ENCODE data around the gene EHF.

DNA sequence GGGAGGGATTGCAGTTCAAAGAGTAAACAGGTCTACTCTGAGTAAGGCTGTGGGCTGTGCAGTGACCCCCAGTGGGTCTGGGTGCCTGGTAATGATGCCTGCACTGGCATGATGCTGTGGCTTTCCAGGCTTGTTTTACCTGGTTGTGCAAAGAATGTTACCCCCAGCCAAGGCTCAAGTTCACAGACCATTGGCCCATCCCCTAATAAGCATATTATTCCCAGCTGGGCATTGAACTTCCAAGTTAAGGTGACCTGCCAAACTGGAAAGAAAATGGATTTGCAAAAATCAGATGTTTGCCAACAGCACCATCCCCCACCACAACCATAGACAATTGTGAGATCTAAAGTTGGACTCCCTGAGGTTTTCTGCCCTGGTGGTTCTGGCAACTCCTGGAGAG lies 7.9 kb upstream of the EHF start:
- TF ChIP-seq, protein P1, sequence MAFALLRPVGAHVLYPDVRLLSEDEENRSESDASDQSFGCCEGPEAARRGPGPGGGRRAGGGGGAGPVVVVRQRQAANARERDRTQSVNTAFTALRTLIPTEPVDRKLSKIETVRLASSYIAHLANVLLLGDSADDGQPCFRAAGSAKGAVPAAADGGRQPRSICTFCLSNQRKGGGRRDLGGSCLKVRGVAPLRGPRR (CRISPR knock-in tag; IDR thresholded peaks at IDR 0.05) = no peak
- TF ChIP-seq POLR2A (conservative IDR thresholded peaks at IDR 0.05) (no peak), TAF1 (IDR thresholded peaks at IDR 0.05; ENCODE audit: control insufficient read depth, extremely low read depth, insufficient read depth, low read length, severe bottlenecking) (no peak), RFX1 (IDR thresholded peaks at IDR 0.05) (no peak), KLF1 (tag; IDR thresholded peaks at IDR 0.05) (no peak), FOXJ3 (CRISPR knock-in tag; IDR thresholded peaks at IDR 0.05) (no peak), TEAD2 (tag; IDR thresholded peaks at IDR 0.05) (no peak), YY1 (IDR thresholded peaks at IDR 0.05; ENCODE audit: borderline replicate concordance in 1 of 3, control insufficient read depth in 1 of 3, extremely low read depth in 1 of 3, insufficient read depth in 3 of 3, insufficient read length in 1 of 3, insufficient replicate concordance in 2 of 3, low read depth in 1 of 3, low read length in 2 of 3) (no peak), EP300 (IDR thresholded peaks at IDR 0.05; ENCODE audit: low read length) (no peak)
- TF ChIP-seq, protein P2, sequence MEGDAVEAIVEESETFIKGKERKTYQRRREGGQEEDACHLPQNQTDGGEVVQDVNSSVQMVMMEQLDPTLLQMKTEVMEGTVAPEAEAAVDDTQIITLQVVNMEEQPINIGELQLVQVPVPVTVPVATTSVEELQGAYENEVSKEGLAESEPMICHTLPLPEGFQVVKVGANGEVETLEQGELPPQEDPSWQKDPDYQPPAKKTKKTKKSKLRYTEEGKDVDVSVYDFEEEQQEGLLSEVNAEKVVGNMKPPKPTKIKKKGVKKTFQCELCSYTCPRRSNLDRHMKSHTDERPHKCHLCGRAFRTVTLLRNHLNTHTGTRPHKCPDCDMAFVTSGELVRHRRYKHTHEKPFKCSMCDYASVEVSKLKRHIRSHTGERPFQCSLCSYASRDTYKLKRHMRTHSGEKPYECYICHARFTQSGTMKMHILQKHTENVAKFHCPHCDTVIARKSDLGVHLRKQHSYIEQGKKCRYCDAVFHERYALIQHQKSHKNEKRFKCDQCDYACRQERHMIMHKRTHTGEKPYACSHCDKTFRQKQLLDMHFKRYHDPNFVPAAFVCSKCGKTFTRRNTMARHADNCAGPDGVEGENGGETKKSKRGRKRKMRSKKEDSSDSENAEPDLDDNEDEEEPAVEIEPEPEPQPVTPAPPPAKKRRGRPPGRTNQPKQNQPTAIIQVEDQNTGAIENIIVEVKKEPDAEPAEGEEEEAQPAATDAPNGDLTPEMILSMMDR (IDR thresholded peaks at IDR 0.05 in 2 of 3, conservative IDR thresholded peaks at IDR 0.05 in 1 of 3; ENCODE audit: insufficient read depth in 2 of 3, low read depth in 1 of 3, low read length in 3 of 3) = no peak
- TF ChIP-seq, protein P3, sequence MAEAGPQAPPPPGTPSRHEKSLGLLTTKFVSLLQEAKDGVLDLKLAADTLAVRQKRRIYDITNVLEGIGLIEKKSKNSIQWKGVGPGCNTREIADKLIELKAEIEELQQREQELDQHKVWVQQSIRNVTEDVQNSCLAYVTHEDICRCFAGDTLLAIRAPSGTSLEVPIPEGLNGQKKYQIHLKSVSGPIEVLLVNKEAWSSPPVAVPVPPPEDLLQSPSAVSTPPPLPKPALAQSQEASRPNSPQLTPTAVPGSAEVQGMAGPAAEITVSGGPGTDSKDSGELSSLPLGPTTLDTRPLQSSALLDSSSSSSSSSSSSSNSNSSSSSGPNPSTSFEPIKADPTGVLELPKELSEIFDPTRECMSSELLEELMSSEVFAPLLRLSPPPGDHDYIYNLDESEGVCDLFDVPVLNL (CRISPR knock-in tag; IDR thresholded peaks at IDR 0.05; ENCODE audit: low read depth) = no peak
- TF ChIP-seq, protein P4, sequence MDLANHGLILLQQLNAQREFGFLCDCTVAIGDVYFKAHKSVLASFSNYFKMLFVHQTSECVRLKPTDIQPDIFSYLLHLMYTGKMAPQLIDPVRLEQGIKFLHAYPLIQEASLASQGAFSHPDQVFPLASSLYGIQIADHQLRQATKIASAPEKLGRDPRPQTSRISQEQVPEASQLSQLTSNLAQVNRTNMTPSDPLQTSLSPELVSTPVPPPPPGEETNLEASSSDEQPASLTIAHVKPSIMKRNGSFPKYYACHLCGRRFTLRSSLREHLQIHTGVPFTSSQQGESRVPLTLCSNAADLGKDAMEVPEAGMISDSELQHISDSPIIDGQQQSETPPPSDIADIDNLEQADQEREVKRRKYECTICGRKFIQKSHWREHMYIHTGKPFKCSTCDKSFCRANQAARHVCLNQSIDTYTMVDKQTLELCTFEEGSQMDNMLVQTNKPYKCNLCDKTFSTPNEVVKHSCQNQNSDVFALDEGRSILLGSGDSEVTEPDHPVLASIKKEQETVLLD (IDR thresholded peaks at IDR 0.05) = no peak
- TF ChIP-seq, protein P5, sequence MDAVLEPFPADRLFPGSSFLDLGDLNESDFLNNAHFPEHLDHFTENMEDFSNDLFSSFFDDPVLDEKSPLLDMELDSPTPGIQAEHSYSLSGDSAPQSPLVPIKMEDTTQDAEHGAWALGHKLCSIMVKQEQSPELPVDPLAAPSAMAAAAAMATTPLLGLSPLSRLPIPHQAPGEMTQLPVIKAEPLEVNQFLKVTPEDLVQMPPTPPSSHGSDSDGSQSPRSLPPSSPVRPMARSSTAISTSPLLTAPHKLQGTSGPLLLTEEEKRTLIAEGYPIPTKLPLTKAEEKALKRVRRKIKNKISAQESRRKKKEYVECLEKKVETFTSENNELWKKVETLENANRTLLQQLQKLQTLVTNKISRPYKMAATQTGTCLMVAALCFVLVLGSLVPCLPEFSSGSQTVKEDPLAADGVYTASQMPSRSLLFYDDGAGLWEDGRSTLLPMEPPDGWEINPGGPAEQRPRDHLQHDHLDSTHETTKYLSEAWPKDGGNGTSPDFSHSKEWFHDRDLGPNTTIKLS (IDR thresholded peaks at IDR 0.05; ENCODE audit: borderline replicate concordance, low read depth) = no peak
- TF ChIP-seq, protein P6, sequence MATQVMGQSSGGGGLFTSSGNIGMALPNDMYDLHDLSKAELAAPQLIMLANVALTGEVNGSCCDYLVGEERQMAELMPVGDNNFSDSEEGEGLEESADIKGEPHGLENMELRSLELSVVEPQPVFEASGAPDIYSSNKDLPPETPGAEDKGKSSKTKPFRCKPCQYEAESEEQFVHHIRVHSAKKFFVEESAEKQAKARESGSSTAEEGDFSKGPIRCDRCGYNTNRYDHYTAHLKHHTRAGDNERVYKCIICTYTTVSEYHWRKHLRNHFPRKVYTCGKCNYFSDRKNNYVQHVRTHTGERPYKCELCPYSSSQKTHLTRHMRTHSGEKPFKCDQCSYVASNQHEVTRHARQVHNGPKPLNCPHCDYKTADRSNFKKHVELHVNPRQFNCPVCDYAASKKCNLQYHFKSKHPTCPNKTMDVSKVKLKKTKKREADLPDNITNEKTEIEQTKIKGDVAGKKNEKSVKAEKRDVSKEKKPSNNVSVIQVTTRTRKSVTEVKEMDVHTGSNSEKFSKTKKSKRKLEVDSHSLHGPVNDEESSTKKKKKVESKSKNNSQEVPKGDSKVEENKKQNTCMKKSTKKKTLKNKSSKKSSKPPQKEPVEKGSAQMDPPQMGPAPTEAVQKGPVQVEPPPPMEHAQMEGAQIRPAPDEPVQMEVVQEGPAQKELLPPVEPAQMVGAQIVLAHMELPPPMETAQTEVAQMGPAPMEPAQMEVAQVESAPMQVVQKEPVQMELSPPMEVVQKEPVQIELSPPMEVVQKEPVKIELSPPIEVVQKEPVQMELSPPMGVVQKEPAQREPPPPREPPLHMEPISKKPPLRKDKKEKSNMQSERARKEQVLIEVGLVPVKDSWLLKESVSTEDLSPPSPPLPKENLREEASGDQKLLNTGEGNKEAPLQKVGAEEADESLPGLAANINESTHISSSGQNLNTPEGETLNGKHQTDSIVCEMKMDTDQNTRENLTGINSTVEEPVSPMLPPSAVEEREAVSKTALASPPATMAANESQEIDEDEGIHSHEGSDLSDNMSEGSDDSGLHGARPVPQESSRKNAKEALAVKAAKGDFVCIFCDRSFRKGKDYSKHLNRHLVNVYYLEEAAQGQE (IDR thresholded peaks at IDR 0.05; ENCODE audit: borderline replicate concordance) = no peak
- TF ChIP-seq, protein P6 (CRISPR knock-in tag; IDR thresholded peaks at IDR 0.05; ENCODE audit: low read depth) = no peak

Measured in K562 (cell line).